Measurements from ENCODE around the gene TBC1D9. TPM values are rescaled to one million over a fixed set of nuclear protein-coding genes. Genes with fewer than 3 reads are reported as not detected.
A peak's percentile ranks its signal among the peaks of the same experiment; 100 is the strongest.

TBC1D9 gene
- total and polyA plus RNA-seq, 7 donors: 5.4 to 10.2 (median 8.2) TPM

- no peaks in the 10 kb centered on the region for H3K36me3 ChIP-seq
- intact Hi-C loops (cut with DNase I): no loop called here
- 93% methylated on average over 7 of the region's 7 CpGs for WGBS, 2 donors
These were observed 117.1 kb downstream of the TBC1D9 start for GRCh38 chr4:140639066-140639465.

GRCh38 chr4:140637836-140638235, 118.3 kb downstream of the TBC1D9 start:
- no peak for DNase-seq
- no peaks in the 10 kb centered on the region for H3K27me3 ChIP-seq
- no peak overlapping the region for H3K27ac ChIP-seq
- H3K4me3 ChIP-seq: no peak overlapping the region
- intact Hi-C loops (cut with DNase I): no loop called here
- no peaks in the 10 kb centered on the region for H3K9me3 ChIP-seq
- no peaks in the 10 kb centered on the region for H3K4me1 ChIP-seq
- WGBS, 2 donors: 50 to 72% methylated on average over 6 of the region's 6 CpGs
- TF ChIP-seq, protein P1, sequence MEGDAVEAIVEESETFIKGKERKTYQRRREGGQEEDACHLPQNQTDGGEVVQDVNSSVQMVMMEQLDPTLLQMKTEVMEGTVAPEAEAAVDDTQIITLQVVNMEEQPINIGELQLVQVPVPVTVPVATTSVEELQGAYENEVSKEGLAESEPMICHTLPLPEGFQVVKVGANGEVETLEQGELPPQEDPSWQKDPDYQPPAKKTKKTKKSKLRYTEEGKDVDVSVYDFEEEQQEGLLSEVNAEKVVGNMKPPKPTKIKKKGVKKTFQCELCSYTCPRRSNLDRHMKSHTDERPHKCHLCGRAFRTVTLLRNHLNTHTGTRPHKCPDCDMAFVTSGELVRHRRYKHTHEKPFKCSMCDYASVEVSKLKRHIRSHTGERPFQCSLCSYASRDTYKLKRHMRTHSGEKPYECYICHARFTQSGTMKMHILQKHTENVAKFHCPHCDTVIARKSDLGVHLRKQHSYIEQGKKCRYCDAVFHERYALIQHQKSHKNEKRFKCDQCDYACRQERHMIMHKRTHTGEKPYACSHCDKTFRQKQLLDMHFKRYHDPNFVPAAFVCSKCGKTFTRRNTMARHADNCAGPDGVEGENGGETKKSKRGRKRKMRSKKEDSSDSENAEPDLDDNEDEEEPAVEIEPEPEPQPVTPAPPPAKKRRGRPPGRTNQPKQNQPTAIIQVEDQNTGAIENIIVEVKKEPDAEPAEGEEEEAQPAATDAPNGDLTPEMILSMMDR (IDR thresholded peaks at IDR 0.05): peak in 2 of 4 experiments; percentile 10 to 25
- TF ChIP-seq POLR2A (IDR thresholded peaks at IDR 0.05) (no peak), EP300 (IDR thresholded peaks at IDR 0.05) (no peak), POLR2AphosphoS5 (IDR thresholded peaks at IDR 0.05) (no peak)
- H3K36me3 ChIP-seq: no peaks in the 10 kb centered on the region

More at GRCh38 chr4:140639066-140639465, 117.1 kb downstream of the TBC1D9 start:
- no peak for DNase-seq
- Histone ChIP-seq H3K9me3 (no peaks in the 10 kb centered on the region), H3K4me3 (no peak overlapping the region), H3K27ac (no peak overlapping the region), H3K4me1 (no peaks in the 10 kb centered on the region), H3K27me3 (no peaks in the 10 kb centered on the region)
- TF ChIP-seq POLR2A (IDR thresholded peaks at IDR 0.05): no peak
- no peak for TF ChIP-seq POLR2AphosphoS5 (IDR thresholded peaks at IDR 0.05)
- no peak for TF ChIP-seq EP300 (IDR thresholded peaks at IDR 0.05)
- TF ChIP-seq, protein P1 (IDR thresholded peaks at IDR 0.05): no peak

DNA sequence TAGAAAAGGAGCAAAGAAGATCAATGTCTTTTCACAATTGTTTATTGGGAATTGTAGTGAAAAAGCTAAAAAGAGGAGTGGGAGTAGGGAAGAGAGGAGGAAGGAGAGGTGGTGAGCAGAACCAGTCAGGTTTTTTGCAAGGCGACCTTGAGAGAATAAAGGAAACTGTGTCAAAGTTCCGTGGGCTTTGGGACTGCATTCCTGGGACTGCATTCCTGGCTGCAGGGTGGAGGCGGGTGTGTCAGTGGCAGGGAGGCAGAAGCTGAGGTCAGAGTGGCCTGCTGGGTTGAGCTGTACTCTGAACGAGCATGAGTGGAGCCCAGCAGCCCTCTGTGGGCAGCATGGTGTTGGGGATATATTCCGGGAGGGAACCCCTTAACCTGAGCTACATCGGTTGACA, 120.6 kb downstream of the TBC1D9 start:
- H3K27me3 ChIP-seq: no peaks in the 10 kb centered on the region
- no peaks in the 10 kb centered on the region for H3K36me3 ChIP-seq
- H3K27ac ChIP-seq: no peak overlapping the region
- no peaks in the 10 kb centered on the region for H3K9me3 ChIP-seq
- no peak overlapping the region for H3K4me3 ChIP-seq
- no peak for DNase-seq
- WGBS, 2 donors: 43 to 72% methylated on average over 6 of the region's 6 CpGs
- no peaks in the 10 kb centered on the region for H3K4me1 ChIP-seq
- intact Hi-C loops (cut with DNase I): no loop called here
- TF ChIP-seq, protein P1 (IDR thresholded peaks at IDR 0.05): no peak
- TF ChIP-seq EP300 (IDR thresholded peaks at IDR 0.05): no peak
- TF ChIP-seq POLR2AphosphoS5 (IDR thresholded peaks at IDR 0.05): no peak
- no peak for TF ChIP-seq POLR2A (IDR thresholded peaks at IDR 0.05)

- TF ChIP-seq POLR2AphosphoS5 (IDR thresholded peaks at IDR 0.05): no peak
- TF ChIP-seq, protein P1 (IDR thresholded peaks at IDR 0.05): no peak
- TF ChIP-seq EP300 (IDR thresholded peaks at IDR 0.05): no peak
- TF ChIP-seq POLR2A (IDR thresholded peaks at IDR 0.05): no peak
- no peaks in the 10 kb centered on the region for H3K9me3 ChIP-seq
- no peaks in the 10 kb centered on the region for H3K4me1 ChIP-seq
- no peaks in the 10 kb centered on the region for H3K36me3 ChIP-seq
- intact Hi-C loops (cut with DNase I): no loop called here
- DNase-seq: no peak
- no peak overlapping the region for H3K27ac ChIP-seq
- no peak overlapping the region for H3K4me3 ChIP-seq
- WGBS, 2 donors: 95 to 97% methylated on average over 10 of the region's 10 CpGs
- no peaks in the 10 kb centered on the region for H3K27me3 ChIP-seq
These were observed 122.2 kb downstream of the TBC1D9 start for GRCh38 chr4:140633951-140634350.

DNA sequence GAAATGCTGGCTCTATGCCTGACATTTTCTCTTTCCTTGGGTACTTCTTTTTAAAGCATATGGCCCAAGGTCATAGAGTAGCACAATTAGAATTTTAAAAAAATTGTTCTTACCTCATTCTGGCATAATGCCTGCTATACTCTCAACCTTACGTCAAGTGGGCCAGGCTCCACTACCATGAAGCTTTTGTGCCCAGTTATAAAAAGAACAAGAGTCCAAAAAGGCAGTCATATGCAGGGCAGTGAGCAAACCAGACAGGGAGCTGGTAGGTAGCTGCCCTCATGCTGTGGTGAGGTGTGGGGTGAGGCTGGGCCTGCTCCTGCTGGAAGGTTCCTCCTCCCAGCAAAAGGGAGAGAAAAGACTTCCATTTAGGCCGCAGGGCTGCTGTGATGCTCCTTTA, 123.1 kb downstream of the TBC1D9 start:
- TF ChIP-seq POLR2AphosphoS5 (IDR thresholded peaks at IDR 0.05): no peak
- TF ChIP-seq, protein P1 (IDR thresholded peaks at IDR 0.05): no peak
- no peak for TF ChIP-seq EP300 (IDR thresholded peaks at IDR 0.05)

More for the DNA sequence above, 123.1 kb downstream of the TBC1D9 start:
- Histone ChIP-seq H3K4me1 (no peaks in the 10 kb centered on the region), H3K9me3 (no peaks in the 10 kb centered on the region), H3K27me3 (no peaks in the 10 kb centered on the region), H3K36me3 (no peaks in the 10 kb centered on the region), H3K27ac (no peak overlapping the region), H3K4me3 (no peak overlapping the region)
- intact Hi-C loops (cut with DNase I): no loop called here
- WGBS, 2 donors: 78 to 93% methylated on average over 2 of the region's 2 CpGs
- no peak for DNase-seq

All from sigmoid colon (tissue), 7 donors.